Left ventricle myocardium superior (tissue), 1 donor: ENCODE data around the gene CYTL1. TPM values are rescaled to one million over a fixed set of nuclear protein-coding genes. Genes with fewer than 3 reads are reported as not detected.

Experiments used
- ATAC-seq: fragments of 200-7000 bp; cut with Tn5 transposase; one replicate; pipeline ENCODE4 v1.9.1; 2020; ENCODE audit warnings: mild to moderate bottlenecking, moderate library complexity
- DNase-seq: peaks from one replicate; pipeline ENCODE4 v3.0.0-alpha.2; 2020
- intact Hi-C: fragments of 100-400 bp; cut with micrococcal nuclease; formaldehyde crosslinking; loops from one replicate; pipeline ENCODE4 v1.11.0; 2022
- total RNA-seq: library from RNA; stranded (reverse); fragmentation: NEBNext Ultra II Directional; extraction: Animal tissue kit (Norgen Biotek cat#: 25700); gene quantifications from one replicate; pipeline ENCODE4 v1.2.1, GENCODE V29; 2021
- donor health status: DM: no; HTN: yes; CAD: no; lungs with severe emphysema.

The CYTL1 gene
- total RNA-seq, 1 donor from 2014 or later, result 0.42 TPM

- DNase-seq (no peak), ATAC-seq (no peak)
- intact Hi-C loops, result no loop called here
Observed at GRCh38 chr4:4985036-4985435, 34.2 kb downstream of the CYTL1 start.

GRCh38 chr4:4984186-4984585 lies 35.1 kb downstream of the CYTL1 start:
- intact Hi-C loops, result no loop called here
- no peak for ATAC-seq
- no peak for DNase-seq

GRCh38 chr4:4981827-4982226 lies 37.4 kb downstream of the CYTL1 start:
- intact Hi-C loops, result no loop called here
- ATAC-seq, result peak; percentile 59

GRCh38 chr4:4981427-4981826 lies 37.8 kb downstream of the CYTL1 start:
- DNase-seq (no peak), ATAC-seq (peak; percentile 89)
- intact Hi-C loops, result no loop called here

More at GRCh38 chr4:4981827-4982226, 37.4 kb downstream of the CYTL1 start:
- no peak for DNase-seq

GRCh38 chr4:4980621-4981230 lies 38.5 kb downstream of the CYTL1 start:
- intact Hi-C loops, result no loop called here
- DNase-seq (no peak), ATAC-seq (peak; percentile 58)

- intact Hi-C loops, result no loop called here
- DNase-seq (no peak), ATAC-seq (no peak)
Observed at GRCh38 chr4:4979971-4980370, 39.3 kb downstream of the CYTL1 start.

- DNase-seq, result no peak
- ATAC-seq, result no peak
- intact Hi-C loops, result no loop called here
Observed at GRCh38 chr4:4974727-4975126, 44.5 kb downstream of the CYTL1 start.

GRCh38 chr4:4971796-4972195 lies 47.5 kb downstream of the CYTL1 start:
- no peak for DNase-seq
- intact Hi-C loops, result no loop called here
- ATAC-seq, result no peak

GRCh38 chr4:4969298-4969697 lies 50.0 kb downstream of the CYTL1 start:
- ATAC-seq (peak; percentile 70), DNase-seq (peak; percentile 58)
- intact Hi-C loops, result no loop called here

- intact Hi-C loops, result no loop called here
- DNase-seq (no peak), ATAC-seq (peak; percentile 25)
Observed at GRCh38 chr4:4968161-4968725, 51.0 kb downstream of the CYTL1 start.

Other genes starting within 250 kb of the CYTL1 start
- 4.1 TPM for gene MSX1, start 159.8 kb downstream of the CYTL1 start, total RNA-seq
- gene STK32B, start 32.0 kb upstream of the CYTL1 start, total RNA-seq, result 1.4 TPM